SK-N-SH (cell line): ENCODE data around the gene SEC11A. TPM values are rescaled to one million over a fixed set of nuclear protein-coding genes. Genes with fewer than 3 reads are reported as not detected.
A peak's percentile ranks its signal among the peaks of the same experiment; 100 is the strongest.

Source experiments
- CTCF ChIA-PET: fragments of 300-600, 350-600 bp; formaldehyde crosslinking; extraction: SDS; loops from one replicate; lab custom pipeline; 2021; lab: Yijun Ruan, JAX
- POLR2A ChIA-PET: fragments of 350-600 bp; sonication (Branson Sonifier 250); formaldehyde crosslinking; extraction: SDS; loops from one replicate; lab custom pipeline; 2020; ENCODE audit warnings: antibody characterized with exemption, inconsistent platforms; lab: Yijun Ruan, JAX
- DNase-seq: peaks from one replicate; pipeline ENCODE4 v3.0.0; 2012
- H2AFZ ChIP-seq: fragments of 200-600 bp; sonication (generic); 2 replicates; pipeline ENCODE4 v1.8.1; 2016; ENCODE audit warnings: antibody characterized with exemption, mild to moderate bottlenecking, low read depth
- H3F3A ChIP-seq: fragments of 200-600 bp; sonication (generic); replicated peaks from 2 replicates; pipeline ENCODE3; 2016; ENCODE audit warnings: antibody characterized with exemption, mild to moderate bottlenecking; ENCODE audit not compliant: insufficient read depth
- H3K27ac ChIP-seq, 2 experiments: fragments of 200-500 bp in 1 of 2; fragments of 200-600 bp in 1 of 2; sonication (Bioruptor generic) in 1 of 2; sonication (generic), shearing (Covaris generic) in 1 of 2; 2 replicates each; pipeline versions ENCODE4 v1.5.1 to v1.6.1; 2014 to 2016; ENCODE audit warnings: low read depth in 2 of 2, inconsistent platforms in 1 of 2, low read length in 1 of 2, mild to moderate bottlenecking in 1 of 2, mixed read lengths in 1 of 2
- H3K27me3 ChIP-seq: fragments of 200-600 bp; sonication (generic), shearing (Covaris generic); 2 replicates; pipeline ENCODE4 v1.6.1; 2016; ENCODE audit warnings: mixed run types; ENCODE audit not compliant: insufficient read depth
- H3K36me3 ChIP-seq, 2 experiments: fragments of 200-500 bp in 1 of 2; fragments of 200-600 bp in 1 of 2; sonication (Bioruptor generic) in 1 of 2; sonication (generic) in 1 of 2; replicated peaks in 1 of 2; 2 replicates each; pipeline versions ENCODE3 to v1.5.1; 2014 to 2016; ENCODE audit warnings: low read length in 1 of 2, mild to moderate bottlenecking in 1 of 2; ENCODE audit not compliant: insufficient read depth in 2 of 2, control insufficient read depth in 1 of 2
- H3K4me1 ChIP-seq, 2 experiments: fragments of 200-500 bp in 1 of 2; fragments of 200-600 bp in 1 of 2; sonication (Bioruptor generic) in 1 of 2; sonication (generic), shearing (Covaris generic) in 1 of 2; 2 replicates each; pipeline versions ENCODE4 v1.5.1 to v1.6.1; 2014 to 2016; ENCODE audit warnings: low read depth in 1 of 2, low read length in 1 of 2, mixed run types in 1 of 2; ENCODE audit not compliant: insufficient read depth in 2 of 2, control insufficient read depth in 1 of 2
- H3K4me2 ChIP-seq: fragments of 200-600 bp; sonication (generic), shearing (Covaris generic); 2 replicates; pipeline ENCODE4 v1.6.1; 2017; ENCODE audit warnings: mixed run types
- H3K4me3 ChIP-seq, 2 experiments: fragments of 200-500 bp in 1 of 2; fragments of 200-600 bp in 1 of 2; sonication (Bioruptor generic) in 1 of 2; sonication (generic), shearing (Covaris generic) in 1 of 2; 2 replicates each; pipeline versions ENCODE4 v1.5.1 to v1.8.1; 2014 to 2016; ENCODE audit warnings: low read depth in 2 of 2, inconsistent platforms in 1 of 2, low read length in 1 of 2, mild to moderate bottlenecking in 1 of 2, mixed read lengths in 1 of 2, moderate library complexity in 1 of 2
- H3K79me2 ChIP-seq: fragments of 200-600 bp; sonication (generic); 2 replicates; pipeline ENCODE4 v1.8.1; 2017; ENCODE audit warnings: mild to moderate bottlenecking; ENCODE audit not compliant: insufficient read depth
- H3K9ac ChIP-seq: fragments of 200-600 bp; sonication (generic); 2 replicates; pipeline ENCODE4 v1.6.1; 2017; ENCODE audit warnings: mixed run types
- H3K9me2 ChIP-seq: fragments of 200-600 bp; sonication (generic); 2 replicates; pipeline ENCODE4 v1.6.1; 2017; ENCODE audit warnings: mixed run types
- H3K9me3 ChIP-seq: fragments of 200-600 bp; sonication (generic); 2 replicates; pipeline ENCODE4 v1.6.1; 2017; ENCODE audit warnings: mixed run types, mild to moderate bottlenecking, moderate library complexity
- H4K20me1 ChIP-seq: fragments of 200-600 bp; sonication (generic); 2 replicates; pipeline ENCODE4 v1.6.1; 2017; ENCODE audit warnings: mild to moderate bottlenecking, mixed run types; ENCODE audit not compliant: insufficient read depth
- EP300 ChIP-seq, 2 experiments: IDR thresholded peaks; 2 replicates each; pipeline versions ENCODE4 v1.4.0 to v1.6.1; 2012; ENCODE audit warnings: borderline replicate concordance in 1 of 2, low read depth in 1 of 2, low read length in 1 of 2
- EZH2phosphoT487 ChIP-seq: fragments of 200-600 bp; sonication (generic); IDR thresholded peaks from 2 replicates; pipeline ENCODE4 v1.6.1; 2017; ENCODE audit warnings: low read depth, mixed run types, mild to moderate bottlenecking, antibody characterized with exemption, moderate library complexity, borderline replicate concordance
- FOXM1 ChIP-seq: IDR thresholded peaks from 2 replicates; pipeline ENCODE4 v1.4.0; 2012; ENCODE audit warnings: low read depth, mild to moderate bottlenecking
- GABPA ChIP-seq: IDR thresholded peaks from 2 replicates; pipeline ENCODE4 v1.4.0; 2012; ENCODE audit warnings: low read depth, mild to moderate bottlenecking
- GATA2 ChIP-seq: sonication (generic); formaldehyde crosslinking; IDR thresholded peaks from 2 replicates; pipeline ENCODE4 v1.5.0; 2020; ENCODE audit warnings: mild to moderate bottlenecking, missing genetic modification reagents
- MEF2A ChIP-seq: IDR thresholded peaks from 2 replicates; pipeline ENCODE4 v1.4.0; 2012; ENCODE audit warnings: low read depth, borderline replicate concordance
- NFIC ChIP-seq: IDR thresholded peaks from 2 replicates; pipeline ENCODE4 v1.4.0; 2012; ENCODE audit warnings: borderline replicate concordance
- NRF1 ChIP-seq: IDR thresholded peaks from 2 replicates; pipeline ENCODE4 v1.6.1; 2012; ENCODE audit warnings: low read depth, mild to moderate bottlenecking, low read length
- PBX3 ChIP-seq: IDR thresholded peaks from 2 replicates; pipeline ENCODE4; 2012
- RAD21 ChIP-seq: IDR thresholded peaks from 2 replicates; pipeline ENCODE4 v1.6.1; 2012; ENCODE audit warnings: mild to moderate bottlenecking, low read length
- RCOR1 ChIP-seq: fragments of 150-350 bp; IDR thresholded peaks from 2 replicates; pipeline ENCODE4 v1.6.1; 2017; ENCODE audit warnings: antibody characterized with exemption, low read length
- RFX5 ChIP-seq: IDR thresholded peaks from 2 replicates; pipeline ENCODE4 v1.6.1; 2012; ENCODE audit warnings: mild to moderate bottlenecking, improper control_type of control experiment, low read length
- TCF12 ChIP-seq: IDR thresholded peaks from 2 replicates; pipeline ENCODE4 v1.4.0; 2012
- USF1 ChIP-seq: IDR thresholded peaks from 2 replicates; pipeline ENCODE4 v1.4.0; 2012; ENCODE audit warnings: low read depth, borderline replicate concordance
- WGBS: methylation state at CpG from one replicate; pipeline ENCODE4 v1.1.6; 2017; ENCODE audit warnings: low lambda C conversion rate; 5-methylcytosine and 5-hydroxymethylcytosine counted together
- polyA plus RNA-seq, 3 experiments: library from polyadenylated mRNA; depleted of rRNA; stranded (reverse); fragments of >200 nt; gene quantifications; 2 replicates each; pipeline ENCODE4 v1.2.3, GENCODE V29; 2012
- TF ChIP-seq, protein P1 (sequence below): IDR thresholded peaks from 2 replicates; pipeline ENCODE4 v1.6.1; 2012; ENCODE audit warnings: mild to moderate bottlenecking, low read depth, low read length, moderate library complexity

Gene SEC11A
- polyA plus RNA-seq, 1 of the 3 experiments (the other 2 are of a cell fraction) = 107 TPM

DNA sequence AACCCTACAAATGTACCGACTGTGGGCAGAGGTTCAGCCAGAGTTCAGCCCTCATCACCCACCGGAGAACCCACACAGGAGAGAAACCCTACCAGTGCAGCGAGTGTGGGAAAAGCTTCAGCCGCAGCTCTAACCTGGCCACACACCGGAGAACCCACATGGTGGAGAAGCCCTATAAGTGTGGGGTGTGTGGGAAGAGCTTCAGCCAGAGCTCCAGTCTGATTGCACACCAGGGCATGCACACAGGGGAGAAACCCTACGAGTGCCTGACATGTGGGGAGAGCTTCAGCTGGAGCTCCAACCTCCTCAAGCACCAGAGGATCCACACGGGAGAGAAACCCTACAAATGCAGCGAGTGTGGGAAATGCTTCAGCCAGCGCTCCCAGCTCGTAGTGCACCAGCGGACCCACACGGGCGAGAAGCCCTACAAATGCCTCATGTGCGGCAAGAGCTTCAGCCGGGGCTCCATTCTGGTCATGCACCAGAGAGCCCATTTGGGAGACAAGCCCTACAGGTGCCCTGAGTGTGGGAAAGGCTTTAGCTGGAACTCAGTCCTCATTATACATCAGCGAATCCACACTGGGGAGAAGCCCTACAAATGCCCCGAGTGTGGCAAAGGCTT lies 94.5 kb downstream of the SEC11A start:
- Histone ChIP-seq H3K27me3 (no peaks in the 10 kb centered on the region), H4K20me1 (no peaks in the 10 kb centered on the region), H3K9ac (no peak overlapping the region), H3K4me2 (no peak overlapping the region), H3K9me2 (no peaks in the 10 kb centered on the region), H3K4me1 (no peaks in the 10 kb centered on the region), H3F3A (peaks cover 3% of the 10 kb centered on the region), H3K9me3 (0 out of 2 replicates have a peak, but pooled peaks cover 7% of the 10 kb centered on the region), H2AFZ (no peak overlapping the region), H3K27ac (no peak overlapping the region), H3K4me3 (peak overlapping the region in 1 of 2 experiments; percentile 16; a peak in 1 of 4 replicates), H3K79me2 (peaks cover 16% of the 10 kb centered on the region), H3K36me3 (peaks cover 24 to 49% of the 10 kb centered on the region in 2 experiments)
- DNase-seq = no peak
- CTCF ChIA-PET = interaction anchor here (0.9 to 1.8 kb wide), 5 partner anchors 10 to 36 kb away, joined by 3 to 10 read pairs (median 4); partner anchors contain the start of gene NMB
- TF ChIP-seq PBX3 (no peak), NFIC (no peak), NRF1 (no peak), EP300 (IDR thresholded peaks at IDR 0.05; ENCODE audit: borderline replicate concordance in 1 of 2, low read depth in 1 of 2, low read length in 1 of 2) (no peak), RAD21 (no peak), EZH2phosphoT487 (no peak), MEF2A (no peak), TCF12 (no peak), RCOR1 (no peak), GATA2 (CRISPR knock-in tag) (no peak), FOXM1 (no peak)
- POLR2A ChIA-PET = interaction anchor here (1.1 kb wide), 1 partner anchor 10 kb away, joined by 4 read pairs; no protein-coding TSS in a partner anchor
- 93% methylated on average over 13 of the region's 17 CpGs for WGBS

- no peak for DNase-seq
- no peak overlapping the region for H3K9ac ChIP-seq
- H3K9me2 ChIP-seq = no peaks in the 10 kb centered on the region
- H3K27ac ChIP-seq = no peak overlapping the region
- ChIA-PET CTCF (interaction anchor here (1.1 to 1.8 kb wide), 4 partner anchors 11 to 32 kb away, joined by 3 to 10 read pairs (median 4); no protein-coding TSS in a partner anchor), POLR2A (interaction anchor here (1.1 kb wide), 1 partner anchor 11 kb away, joined by 4 read pairs; no protein-coding TSS in a partner anchor)
- peaks cover 4% of the 10 kb centered on the region for H3F3A ChIP-seq
- no peaks in the 10 kb centered on the region for H4K20me1 ChIP-seq
- H3K4me2 ChIP-seq = no peak overlapping the region
- WGBS = 94% methylated on average over 8 of the region's 8 CpGs
- no peak overlapping the region for H2AFZ ChIP-seq
- peaks cover 24 to 51% of the 10 kb centered on the region in 2 experiments for H3K36me3 ChIP-seq
- H3K79me2 ChIP-seq = peaks cover 23% of the 10 kb centered on the region
- no peak overlapping the region for H3K4me3 ChIP-seq
- TF ChIP-seq RFX5 (no peak), GABPA (no peak), EZH2phosphoT487 (no peak), USF1 (no peak)
- TF ChIP-seq, protein P1, sequence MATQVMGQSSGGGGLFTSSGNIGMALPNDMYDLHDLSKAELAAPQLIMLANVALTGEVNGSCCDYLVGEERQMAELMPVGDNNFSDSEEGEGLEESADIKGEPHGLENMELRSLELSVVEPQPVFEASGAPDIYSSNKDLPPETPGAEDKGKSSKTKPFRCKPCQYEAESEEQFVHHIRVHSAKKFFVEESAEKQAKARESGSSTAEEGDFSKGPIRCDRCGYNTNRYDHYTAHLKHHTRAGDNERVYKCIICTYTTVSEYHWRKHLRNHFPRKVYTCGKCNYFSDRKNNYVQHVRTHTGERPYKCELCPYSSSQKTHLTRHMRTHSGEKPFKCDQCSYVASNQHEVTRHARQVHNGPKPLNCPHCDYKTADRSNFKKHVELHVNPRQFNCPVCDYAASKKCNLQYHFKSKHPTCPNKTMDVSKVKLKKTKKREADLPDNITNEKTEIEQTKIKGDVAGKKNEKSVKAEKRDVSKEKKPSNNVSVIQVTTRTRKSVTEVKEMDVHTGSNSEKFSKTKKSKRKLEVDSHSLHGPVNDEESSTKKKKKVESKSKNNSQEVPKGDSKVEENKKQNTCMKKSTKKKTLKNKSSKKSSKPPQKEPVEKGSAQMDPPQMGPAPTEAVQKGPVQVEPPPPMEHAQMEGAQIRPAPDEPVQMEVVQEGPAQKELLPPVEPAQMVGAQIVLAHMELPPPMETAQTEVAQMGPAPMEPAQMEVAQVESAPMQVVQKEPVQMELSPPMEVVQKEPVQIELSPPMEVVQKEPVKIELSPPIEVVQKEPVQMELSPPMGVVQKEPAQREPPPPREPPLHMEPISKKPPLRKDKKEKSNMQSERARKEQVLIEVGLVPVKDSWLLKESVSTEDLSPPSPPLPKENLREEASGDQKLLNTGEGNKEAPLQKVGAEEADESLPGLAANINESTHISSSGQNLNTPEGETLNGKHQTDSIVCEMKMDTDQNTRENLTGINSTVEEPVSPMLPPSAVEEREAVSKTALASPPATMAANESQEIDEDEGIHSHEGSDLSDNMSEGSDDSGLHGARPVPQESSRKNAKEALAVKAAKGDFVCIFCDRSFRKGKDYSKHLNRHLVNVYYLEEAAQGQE = no peak
- H3K9me3 ChIP-seq = 0 out of 2 replicates have a peak, but pooled peaks cover 7% of the 10 kb centered on the region
- H3K27me3 ChIP-seq = no peaks in the 10 kb centered on the region
- H3K4me1 ChIP-seq = no peaks in the 10 kb centered on the region
Observed at GRCh38 chr15:84620626-84621025, 95.3 kb downstream of the SEC11A start.
